B cell (primary cell): ENCODE results near the gene VWCE. TPM values are rescaled to one million over a fixed set of nuclear protein-coding genes. Genes with fewer than 3 reads are reported as not detected.

Source experiments
- ATAC-seq: fragments of 200-7000 bp; cut with Tn5 transposase; one replicate; pipeline ENCODE4 v1.10.0; 2021; ENCODE audit warnings: low read depth, mild to moderate bottlenecking, moderate number of reproducible peaks, moderate library complexity
- CTCF ChIA-PET: fragments of 350-600 bp; sonication (Branson Sonifier 250); formaldehyde crosslinking; loops from one replicate; lab custom pipeline; 2021; ENCODE audit warnings: antibody characterized with exemption, inconsistent platforms; lab: Charles Lee
- POLR2A ChIA-PET: fragments of 350-600 bp; sonication (Branson Sonifier 250); formaldehyde crosslinking; loops from one replicate; lab custom pipeline; 2021; ENCODE audit warnings: antibody characterized with exemption; lab: Charles Lee
- DNase-seq: peaks from one replicate; pipeline ENCODE4 v3.0.0; 2013
- H2AFZ ChIP-seq: 2 replicates; pipeline ENCODE4 v1.6.1; 2012; ENCODE audit warnings: mild to moderate bottlenecking, low read depth, low read length; ENCODE audit not compliant: insufficient read depth, poor library complexity, severe bottlenecking
- H3K27ac ChIP-seq, 2 donors: 1 replicate in 1 of 2; 2 replicates in 1 of 2; pipeline ENCODE4 v1.5.1; 2012 to 2013; ENCODE audit warnings: low read length in 2 of 2, mild to moderate bottlenecking in 2 of 2, moderate library complexity in 1 of 2
- H3K27me3 ChIP-seq, 4 experiments: fragments of 200-600 bp in 1 of 4; sonication (generic) in 1 of 4; replicated peaks in 1 of 4; 1 replicate in 2 of 4; 2 replicates in 2 of 4; pipeline versions ENCODE4 v1.6.1 to v1.7.0; 2013 to 2016; ENCODE audit warnings: low read length in 3 of 4, mild to moderate bottlenecking in 2 of 4, mixed read lengths in 1 of 4, moderate library complexity in 1 of 4; ENCODE audit not compliant: insufficient read depth in 4 of 4, control insufficient read depth in 3 of 4; ENCODE audit errors: control extremely low read depth in 1 of 4
- H3K36me3 ChIP-seq, 2 experiments: replicated peaks in 1 of 2; 1 replicate in 1 of 2; 2 replicates in 1 of 2; pipeline versions ENCODE4 v1.6.1 to v1.7.1; 2013; ENCODE audit warnings: low read length in 1 of 2; ENCODE audit not compliant: insufficient read depth in 2 of 2, control insufficient read depth in 1 of 2; ENCODE audit errors: control extremely low read depth in 1 of 2, extremely low read depth in 1 of 2
- H3K4me1 ChIP-seq, 2 donors: fragments of 200-600 bp in 1 of 2; sonication (generic) in 1 of 2; 1 replicate in 1 of 2; 2 replicates in 1 of 2; pipeline versions ENCODE4 v1.5.1 to v1.6.1; 2013 to 2017; ENCODE audit warnings: low read length in 2 of 2; ENCODE audit not compliant: control insufficient read depth in 2 of 2, insufficient read depth in 2 of 2
- H3K4me2 ChIP-seq: replicated peaks from 2 replicates; pipeline ENCODE3; 2012; ENCODE audit warnings: mild to moderate bottlenecking, low read depth, low read length; ENCODE audit not compliant: poor library complexity, severe bottlenecking
- H3K4me3 ChIP-seq, 5 experiments: fragments of 200-600 bp in 1 of 5; sonication (generic) in 1 of 5; 1 replicate in 3 of 5; 2 replicates in 2 of 5; pipeline versions ENCODE4 v1.5.1 to v1.7.0; 2011 to 2016; ENCODE audit warnings: low read length in 4 of 5, mild to moderate bottlenecking in 4 of 5, low read depth in 2 of 5, control low read depth in 1 of 5, moderate library complexity in 1 of 5; ENCODE audit not compliant: insufficient read depth in 1 of 5; ENCODE audit errors: control extremely low read depth in 1 of 5, extremely low read depth in 1 of 5
- H3K79me2 ChIP-seq: fragments of 200-600 bp; sonication (generic); one replicate; pipeline ENCODE4 v1.6.0; 2016; ENCODE audit warnings: low read length; ENCODE audit not compliant: control insufficient read depth, insufficient read depth
- H3K9ac ChIP-seq: fragments of 200-600 bp; sonication (generic); 2 replicates; pipeline ENCODE4 v1.6.1; 2017; ENCODE audit warnings: mild to moderate bottlenecking, low read length, moderate library complexity
- H3K9me3 ChIP-seq, 3 donors: one replicate each; pipeline versions ENCODE4 v1.6.1 to v1.7.1; 2013; ENCODE audit warnings: low read length in 2 of 3; ENCODE audit not compliant: control insufficient read depth in 2 of 3, insufficient read depth in 1 of 3; ENCODE audit errors: control extremely low read depth in 1 of 3
- H4K20me1 ChIP-seq: 2 replicates; pipeline ENCODE4 v1.6.0; 2012; ENCODE audit warnings: mild to moderate bottlenecking, low read length; ENCODE audit not compliant: insufficient read depth, control insufficient read depth, poor library complexity, severe bottlenecking
- H3K27ac Mint-ChIP-seq: one replicate; pipeline ENCODE4 v1.8.0; 2021; ENCODE audit warnings: mixed read lengths
- H3K27me3 Mint-ChIP-seq: one replicate; pipeline ENCODE4 v1.8.0; 2021; ENCODE audit warnings: mixed read lengths
- H3K4me1 Mint-ChIP-seq: one replicate; pipeline ENCODE4 v1.8.0; 2021; ENCODE audit warnings: mixed read lengths
- H3K4me3 Mint-ChIP-seq: one replicate; pipeline ENCODE4 v1.8.0; 2021; ENCODE audit warnings: mixed read lengths
- H3K9me3 Mint-ChIP-seq: one replicate; pipeline ENCODE4 v1.8.0; 2022; ENCODE audit warnings: mixed read lengths; ENCODE audit not compliant: insufficient read depth
- CTCF ChIP-seq: fragments of 200-600 bp; IDR thresholded peaks from one replicate; pipeline ENCODE4 v1.8.0; 2022; ENCODE audit warnings: antibody characterized with exemption, mild to moderate bottlenecking
- EZH2 ChIP-seq: IDR thresholded peaks from 2 replicates; pipeline ENCODE4 v1.6.1; 2012; ENCODE audit warnings: borderline replicate concordance, low read depth, mild to moderate bottlenecking, moderate library complexity, low read length; ENCODE audit not compliant: insufficient read depth, poor library complexity, severe bottlenecking
- WGBS: methylation state at CpG from one replicate; pipeline ENCODE4 v1.1.5; 2013; ENCODE audit warnings: missing lambda C conversion rate; ENCODE audit not compliant: insufficient coverage; 5-methylcytosine and 5-hydroxymethylcytosine counted together
- intact Hi-C: fragments of 100-400 bp; cut with micrococcal nuclease; formaldehyde crosslinking; loops from one replicate; pipeline ENCODE4 v1.10.0; 2022
- polyA plus RNA-seq: library from polyadenylated mRNA; depleted of rRNA; stranded (reverse); fragments of >200 nt; gene quantifications from 2 replicates; pipeline ENCODE4 v1.2.3, GENCODE V29; 2012
- total RNA-seq, 2 donors: library from RNA; stranded (reverse); fragments of 120-200 nt in 1 of 2; gene quantifications; 1 replicate in 1 of 2; 2 replicates in 1 of 2; pipeline versions ENCODE4 v1.2.3 to v1.2.4, GENCODE V29; 2013 to 2022

The VWCE gene
- total and polyA plus RNA-seq, 2 donors (not counting 1 experiment from before 2014, with no cell fraction given), result 0.37 to 0.39 TPM

GRCh38 chr11:61335355-61335710 is 40.2 kb upstream of the VWCE start:
- H3K9me3 Mint-ChIP-seq, result no peaks in the 10 kb centered on the region
- no peak overlapping the region for H3K9ac ChIP-seq

More at GRCh38 chr11:61335355-61335710, 40.2 kb upstream of the VWCE start:
- peaks cover 22% of the 10 kb centered on the region for H4K20me1 ChIP-seq
- intact Hi-C loops, result no loop called here
- ChIA-PET CTCF (interaction anchor here (1.1 to 11.2 kb wide), 15 partner anchors 9 to 105 kb away, joined by 3 to 649 read pairs (median 11); partner anchors contain the start of genes CYB561A3, TMEM138 and TMEM216), POLR2A (interaction anchor here (1.0 to 2.6 kb wide), 5 partner anchors 21 to 94 kb away, joined by 3 to 29 read pairs (median 22); partner anchors contain the start of genes CPSF7, CYB561A3, SDHAF2 and TMEM138)
- H3K4me2 ChIP-seq, result no peak overlapping the region
- no peak overlapping the region for H2AFZ ChIP-seq
- no peaks in the 10 kb centered on the region for H3K27me3 Mint-ChIP-seq
- no peak for ATAC-seq
- 86% methylated on average over 1 of the region's 1 CpG for whole genome bisulfite sequencing
- peaks cover 37% of the 10 kb centered on the region for H3K79me2 ChIP-seq
- peak overlapping the region; percentile 56 for H3K27ac Mint-ChIP-seq
- H3K27ac ChIP-seq, result peak overlapping the region in 1 of 2 donors; percentile 44
- no peak overlapping the region for H3K4me3 ChIP-seq
- H3K4me3 Mint-ChIP-seq, result no peak overlapping the region
- no peak for DNase-seq
- H3K4me1 Mint-ChIP-seq, result peaks cover 53% of the 10 kb centered on the region
- H3K27me3 ChIP-seq, result no peaks in the 10 kb centered on the region
- peaks cover 0 to 4% of the 10 kb centered on the region in 2 experiments for H3K36me3 ChIP-seq
- no peak for TF ChIP-seq EZH2
- TF ChIP-seq CTCF, result no peak
- peaks cover 30 to 35% of the 10 kb centered on the region in 2 donors for H3K4me1 ChIP-seq
- H3K9me3 ChIP-seq, result no peaks in the 10 kb centered on the region
